OCI-LY1 (cell line): Measurements from ENCODE around the gene PANK3.

ENCODE experiments used
- EZH2 ChIP-seq: fragments of 200-600 bp; sonication (generic), shearing (Covaris generic); IDR thresholded peaks from 2 replicates; pipeline ENCODE4 v1.8.0; 2017; ENCODE audit warnings: borderline replicate concordance, mixed run types, mild to moderate bottlenecking, antibody characterized with exemption, low read length, moderate library complexity, mixed read lengths
- TF ChIP-seq, protein P1 (sequence below): fragments of 200-600 bp; sonication (generic), shearing (Covaris generic); IDR thresholded peaks from 2 replicates; pipeline ENCODE4 v1.5.1; 2017; ENCODE audit warnings: mild to moderate bottlenecking, antibody characterized with exemption, low read length, moderate library complexity, mixed read lengths

DNA sequence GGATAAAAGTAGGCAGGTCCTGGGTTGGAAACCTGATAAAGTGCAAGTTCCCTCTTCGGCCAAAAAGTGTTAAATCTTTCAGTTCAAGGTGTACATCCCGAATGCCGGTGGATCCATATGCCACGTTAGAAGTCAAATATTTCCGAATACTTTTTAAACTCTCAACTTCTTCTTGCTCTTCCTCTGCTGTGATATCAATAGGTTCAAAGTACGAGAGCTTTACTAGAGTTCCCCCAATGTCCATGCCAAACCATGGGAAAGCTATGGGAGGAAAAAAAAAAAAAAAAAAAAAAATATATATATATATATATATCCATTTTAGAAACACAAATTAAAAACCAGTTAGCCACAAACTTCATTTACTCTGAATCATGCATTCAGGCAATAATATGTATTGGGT, 10.4 kb downstream of the PANK3 start:
- TF ChIP-seq, protein P1, sequence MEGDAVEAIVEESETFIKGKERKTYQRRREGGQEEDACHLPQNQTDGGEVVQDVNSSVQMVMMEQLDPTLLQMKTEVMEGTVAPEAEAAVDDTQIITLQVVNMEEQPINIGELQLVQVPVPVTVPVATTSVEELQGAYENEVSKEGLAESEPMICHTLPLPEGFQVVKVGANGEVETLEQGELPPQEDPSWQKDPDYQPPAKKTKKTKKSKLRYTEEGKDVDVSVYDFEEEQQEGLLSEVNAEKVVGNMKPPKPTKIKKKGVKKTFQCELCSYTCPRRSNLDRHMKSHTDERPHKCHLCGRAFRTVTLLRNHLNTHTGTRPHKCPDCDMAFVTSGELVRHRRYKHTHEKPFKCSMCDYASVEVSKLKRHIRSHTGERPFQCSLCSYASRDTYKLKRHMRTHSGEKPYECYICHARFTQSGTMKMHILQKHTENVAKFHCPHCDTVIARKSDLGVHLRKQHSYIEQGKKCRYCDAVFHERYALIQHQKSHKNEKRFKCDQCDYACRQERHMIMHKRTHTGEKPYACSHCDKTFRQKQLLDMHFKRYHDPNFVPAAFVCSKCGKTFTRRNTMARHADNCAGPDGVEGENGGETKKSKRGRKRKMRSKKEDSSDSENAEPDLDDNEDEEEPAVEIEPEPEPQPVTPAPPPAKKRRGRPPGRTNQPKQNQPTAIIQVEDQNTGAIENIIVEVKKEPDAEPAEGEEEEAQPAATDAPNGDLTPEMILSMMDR: no peak
- TF ChIP-seq EZH2: no peak
